Choroid plexus epithelial cell (primary cell): ENCODE results near the gene MTERF4.

Source experiments
- DNase-seq: peaks from one replicate; pipeline ENCODE4 v3.0.0-alpha.2; 2010; ENCODE audit warnings: low read depth
- H3K4me3 ChIP-seq: 2 replicates; pipeline ENCODE4 v1.5.1; 2011; ENCODE audit warnings: low read depth, mild to moderate bottlenecking, control low read depth, low read length, moderate library complexity
- CTCF ChIP-seq: conservative IDR thresholded peaks from 2 replicates; pipeline ENCODE4 v1.5.1; 2011; ENCODE audit warnings: low read depth, mild to moderate bottlenecking, control low read depth, inconsistent platforms, low read length, moderate library complexity

MTERF4 gene

GRCh38 chr2:241139531-241140444, 37.7 kb upstream of the MTERF4 start:
- no peak for DNase-seq
- TF ChIP-seq CTCF, result no peak

DNA sequence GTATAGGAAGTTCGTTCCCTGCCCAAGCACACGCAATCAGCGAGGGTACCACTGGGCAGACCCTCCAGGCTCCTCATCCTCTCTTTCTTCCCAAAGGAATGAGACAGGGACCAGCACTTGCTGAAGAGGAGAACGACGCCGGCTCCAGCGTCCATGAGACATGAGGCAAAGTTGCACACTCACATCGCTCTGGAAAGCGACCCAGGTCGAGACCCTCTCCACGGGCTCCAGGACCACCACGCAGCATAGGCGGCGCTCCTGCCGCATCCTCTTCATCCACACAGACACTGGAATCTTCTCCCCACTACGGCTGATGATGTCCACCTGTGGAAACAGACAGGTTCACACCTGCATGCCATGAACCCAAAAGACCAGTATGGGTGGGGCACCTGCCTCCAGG, 36.4 kb upstream of the MTERF4 start:
- H3K4me3 ChIP-seq, result no peak overlapping the region
- no peak for DNase-seq
- TF ChIP-seq CTCF, result no peak

More at GRCh38 chr2:241139531-241140444, 37.7 kb upstream of the MTERF4 start:
- H3K4me3 ChIP-seq, result no peak overlapping the region

DNA sequence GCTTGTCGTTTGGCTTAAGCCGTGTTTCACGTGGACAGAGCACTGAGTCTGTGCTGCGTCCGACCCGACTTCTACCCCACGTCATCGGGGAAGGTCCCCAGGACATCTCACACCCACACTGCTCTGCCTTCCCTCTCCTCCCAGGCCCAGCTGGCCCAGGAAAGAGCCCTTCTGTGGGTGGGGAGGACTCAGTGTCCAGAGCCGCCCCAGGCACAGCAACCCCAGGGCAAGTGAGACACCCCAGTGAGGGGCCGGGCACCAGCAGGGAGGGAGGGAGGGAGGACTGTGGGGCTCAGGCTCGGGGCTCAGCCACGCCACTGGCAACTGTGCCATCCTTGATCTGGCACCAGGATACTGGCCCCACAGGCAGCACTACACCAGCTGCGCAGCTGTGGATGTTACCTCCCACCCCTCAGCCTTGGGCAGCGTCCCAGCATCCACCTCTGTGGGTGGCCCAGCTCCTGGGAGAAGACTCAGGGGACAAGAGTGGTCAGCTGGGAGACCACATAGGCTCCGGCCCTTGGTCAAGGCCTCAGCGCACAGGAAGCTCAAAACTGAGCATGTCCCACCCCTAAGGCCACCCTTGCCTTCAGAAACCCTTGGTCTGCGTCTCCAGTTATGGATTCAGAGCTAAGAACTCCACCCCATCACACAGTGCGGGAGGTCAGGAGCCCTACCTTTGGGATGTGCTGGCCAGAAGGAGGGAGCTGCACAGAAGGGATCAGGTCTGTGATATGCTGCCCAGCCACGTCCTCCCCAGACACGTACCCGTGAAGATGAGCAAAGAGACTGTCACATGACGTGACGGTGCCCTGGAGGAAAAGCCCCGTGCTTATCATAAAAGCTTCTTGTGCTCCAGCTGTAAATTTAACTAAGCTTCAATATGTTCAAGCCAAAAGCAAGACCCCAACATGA, 35.4 kb upstream of the MTERF4 start:
- no peak for DNase-seq
- H3K4me3 ChIP-seq, result no peak overlapping the region
- no peak for TF ChIP-seq CTCF

DNA sequence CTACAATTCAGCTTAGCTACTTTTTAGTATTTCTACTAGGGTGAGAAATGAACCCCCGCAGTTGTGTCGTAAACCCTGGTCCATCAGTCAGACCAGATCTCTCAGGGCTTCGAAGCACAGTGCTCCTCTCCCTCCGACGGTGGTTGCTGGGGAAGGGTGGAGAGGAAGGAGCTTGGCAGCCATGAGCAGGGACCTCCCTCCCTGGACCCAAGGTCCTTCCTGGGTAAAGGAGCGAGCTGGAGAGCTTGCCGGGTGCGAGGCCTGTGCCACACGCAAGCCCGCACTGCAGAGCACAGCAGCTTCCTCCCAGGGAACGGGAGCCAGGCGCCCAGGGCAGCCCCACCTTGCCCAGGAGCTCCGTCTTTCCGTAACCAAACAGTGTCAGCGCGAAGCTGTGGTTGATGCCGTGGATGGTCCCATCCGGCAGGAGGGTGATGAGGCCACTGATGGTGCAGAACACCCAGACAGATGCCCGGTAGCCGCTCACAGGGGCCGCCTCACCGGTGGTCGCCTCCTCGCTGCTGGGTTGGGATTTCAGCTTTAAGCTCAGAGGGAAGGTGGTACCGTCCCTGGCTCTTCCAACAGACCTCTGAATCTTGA, 34.7 kb upstream of the MTERF4 start:
- no peak overlapping the region for H3K4me3 ChIP-seq
- no peak for TF ChIP-seq CTCF
- no peak for DNase-seq

DNA sequence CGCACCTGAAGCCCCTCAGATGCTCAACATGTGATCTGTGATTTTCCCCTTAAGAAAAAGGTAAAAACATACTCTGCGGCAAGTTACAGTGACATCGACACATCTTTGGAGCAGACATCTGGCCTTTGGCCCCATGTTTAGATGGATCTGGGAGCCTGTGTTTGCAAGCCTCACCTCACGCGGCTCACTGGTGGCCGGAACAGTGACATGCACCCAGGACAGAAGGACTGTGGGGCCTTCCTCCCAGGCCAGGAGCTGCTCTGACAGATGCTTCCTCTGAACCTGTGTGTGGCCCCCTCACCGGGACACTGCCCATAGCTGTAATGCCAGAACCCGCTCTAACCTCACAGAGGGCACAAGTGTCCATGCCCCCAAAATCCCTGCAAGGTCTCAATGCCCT, 34.1 kb upstream of the MTERF4 start:
- TF ChIP-seq CTCF, result no peak
- H3K4me3 ChIP-seq, result no peak overlapping the region
- DNase-seq, result no peak

DNA sequence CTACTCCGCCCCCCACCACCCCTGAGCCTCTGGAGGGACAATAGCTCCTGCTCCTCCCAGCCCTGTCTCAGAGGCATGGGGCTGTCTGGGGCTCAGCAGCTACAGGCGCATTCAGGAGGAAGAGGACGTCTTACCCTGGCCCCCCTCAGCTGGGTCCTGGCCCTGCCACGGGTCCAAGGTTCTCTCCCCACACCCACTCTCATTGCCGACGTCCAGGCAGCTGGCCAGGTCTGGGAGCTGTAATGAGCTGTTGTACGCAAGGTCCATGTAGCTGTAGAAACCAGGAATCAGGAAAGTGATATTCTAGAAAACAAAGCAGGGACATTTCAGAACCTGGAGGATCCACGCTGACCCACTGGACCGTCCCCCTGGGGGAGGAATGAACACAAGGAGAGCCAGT, 33.6 kb upstream of the MTERF4 start:
- TF ChIP-seq CTCF, result no peak
- no peak overlapping the region for H3K4me3 ChIP-seq
- no peak for DNase-seq
